C4-2B (cell line): ENCODE results near the gene GNB3.

Experiments used
- H3K27ac ChIP-seq: fragments of 450-650 bp; 2 replicates; pipeline ENCODE4 v1.5.1; 2017
- ZFX ChIP-seq: fragments of 450-650 bp; IDR thresholded peaks from 2 replicates; pipeline ENCODE4 v1.6.1; 2017
- TF ChIP-seq, protein P1 (sequence below): fragments of 450-650 bp; conservative IDR thresholded peaks from 2 replicates; pipeline ENCODE4 v1.5.1; 2017; ENCODE audit warnings: mild to moderate bottlenecking

GNB3 gene

DNA sequence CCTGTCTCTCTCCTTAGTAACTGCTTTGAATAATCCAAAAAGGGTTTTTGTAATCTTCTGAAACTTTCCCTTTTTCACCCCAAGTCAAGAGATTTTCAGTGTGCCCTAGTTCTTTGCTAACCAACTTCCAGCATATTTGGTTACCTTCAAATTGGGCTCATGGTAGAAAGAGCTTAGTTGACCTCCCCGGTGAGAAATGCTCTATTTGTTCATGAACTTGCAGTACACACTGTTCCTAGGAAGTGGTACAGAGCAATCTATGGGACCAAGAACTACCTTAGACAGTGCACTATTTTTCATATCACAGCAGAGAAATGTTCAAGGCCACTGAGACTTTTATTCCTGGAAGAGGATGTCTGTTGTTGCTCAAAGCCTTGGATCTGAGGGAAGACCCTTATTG lies 12.9 kb downstream of the GNB3 start:
- peak overlapping the region; percentile 92; the same call in 1 of the 2 replicates for H3K27ac ChIP-seq
- TF ChIP-seq, protein P1, sequence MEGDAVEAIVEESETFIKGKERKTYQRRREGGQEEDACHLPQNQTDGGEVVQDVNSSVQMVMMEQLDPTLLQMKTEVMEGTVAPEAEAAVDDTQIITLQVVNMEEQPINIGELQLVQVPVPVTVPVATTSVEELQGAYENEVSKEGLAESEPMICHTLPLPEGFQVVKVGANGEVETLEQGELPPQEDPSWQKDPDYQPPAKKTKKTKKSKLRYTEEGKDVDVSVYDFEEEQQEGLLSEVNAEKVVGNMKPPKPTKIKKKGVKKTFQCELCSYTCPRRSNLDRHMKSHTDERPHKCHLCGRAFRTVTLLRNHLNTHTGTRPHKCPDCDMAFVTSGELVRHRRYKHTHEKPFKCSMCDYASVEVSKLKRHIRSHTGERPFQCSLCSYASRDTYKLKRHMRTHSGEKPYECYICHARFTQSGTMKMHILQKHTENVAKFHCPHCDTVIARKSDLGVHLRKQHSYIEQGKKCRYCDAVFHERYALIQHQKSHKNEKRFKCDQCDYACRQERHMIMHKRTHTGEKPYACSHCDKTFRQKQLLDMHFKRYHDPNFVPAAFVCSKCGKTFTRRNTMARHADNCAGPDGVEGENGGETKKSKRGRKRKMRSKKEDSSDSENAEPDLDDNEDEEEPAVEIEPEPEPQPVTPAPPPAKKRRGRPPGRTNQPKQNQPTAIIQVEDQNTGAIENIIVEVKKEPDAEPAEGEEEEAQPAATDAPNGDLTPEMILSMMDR, result no peak
- no peak for TF ChIP-seq ZFX

DNA sequence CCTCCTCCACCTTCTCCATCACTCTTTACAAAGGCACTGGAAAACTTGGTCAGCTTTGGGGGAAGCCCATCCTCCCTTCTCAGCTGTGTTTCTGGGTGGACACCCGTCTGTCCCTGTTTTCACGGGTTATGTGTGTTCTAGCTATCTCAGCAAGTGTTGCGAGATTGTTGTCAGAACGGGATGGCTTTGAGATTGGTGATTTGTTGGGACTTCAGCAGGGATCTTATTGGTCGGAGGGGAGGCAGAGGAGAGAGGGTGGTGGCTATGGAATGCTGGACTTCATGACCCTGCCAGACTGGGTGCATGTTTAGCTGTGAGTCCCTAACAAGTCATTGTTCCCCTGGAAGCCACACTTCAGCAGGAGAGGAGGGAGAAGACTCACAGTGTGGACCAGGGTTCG lies 13.3 kb downstream of the GNB3 start:
- H3K27ac ChIP-seq, result no peak overlapping the region
- TF ChIP-seq ZFX, result no peak
- TF ChIP-seq, protein P1, result no peak

DNA sequence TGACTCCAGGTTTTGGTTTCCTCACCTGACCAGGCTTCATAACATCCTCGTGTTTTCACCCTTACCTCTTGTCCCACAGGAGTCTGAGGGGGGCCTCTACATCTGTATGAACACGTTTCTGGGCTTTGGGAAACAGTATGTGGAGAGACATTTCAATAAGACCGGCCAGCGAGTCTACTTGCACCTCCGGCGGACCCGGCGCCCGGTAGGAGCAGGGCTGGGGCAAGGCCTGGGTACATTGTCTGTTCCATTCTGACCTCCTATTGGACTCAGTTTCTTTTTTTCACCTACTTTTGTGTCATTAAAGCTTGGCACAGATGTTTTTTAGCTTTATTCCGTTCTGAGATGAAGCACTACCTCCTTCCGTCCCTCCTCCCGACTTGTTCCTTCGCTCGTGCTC lies 14.6 kb downstream of the GNB3 start:
- TF ChIP-seq ZFX, result no peak
- TF ChIP-seq, protein P1, result no peak
- no peak overlapping the region for H3K27ac ChIP-seq

DNA sequence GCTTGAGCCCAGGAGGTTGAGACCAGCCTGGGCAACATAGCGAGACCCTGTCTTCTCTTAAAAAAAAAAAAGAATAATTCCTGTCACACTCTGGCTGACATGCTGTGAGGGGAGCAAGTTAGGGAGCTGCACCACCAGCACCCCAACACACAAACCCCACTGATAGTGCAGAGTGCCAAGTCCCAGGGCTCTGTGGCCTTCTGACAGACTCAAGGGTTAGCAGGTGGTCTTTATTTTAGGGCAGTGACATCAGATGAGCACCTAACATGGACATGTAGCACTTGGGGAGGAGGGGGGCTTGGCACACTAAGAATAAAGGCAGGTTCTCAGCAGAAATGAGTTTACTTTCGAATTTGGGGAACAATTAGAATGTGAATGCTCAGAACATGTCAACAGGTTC lies 18.1 kb downstream of the GNB3 start:
- TF ChIP-seq ZFX, result no peak
- TF ChIP-seq, protein P1, result no peak
- no peak overlapping the region for H3K27ac ChIP-seq

DNA sequence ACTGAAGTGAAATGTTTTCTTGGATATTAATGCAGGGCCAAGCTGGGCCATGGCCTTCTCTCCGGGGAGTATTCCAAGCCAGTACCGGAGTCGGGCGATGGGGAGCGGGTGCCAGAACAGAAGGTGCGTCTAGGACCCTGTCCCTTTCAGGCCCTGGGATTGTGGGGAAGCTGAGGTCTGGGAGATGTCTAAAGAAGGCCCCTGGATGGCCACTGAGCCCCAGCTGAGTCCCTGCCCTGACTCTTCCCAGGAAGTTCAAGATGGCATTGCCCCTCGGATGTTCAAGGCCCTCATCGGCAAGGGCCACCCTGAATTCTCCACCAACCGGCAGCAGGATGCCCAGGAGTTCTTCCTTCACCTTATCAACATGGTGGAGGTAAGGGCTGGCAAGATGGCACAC lies 19.4 kb downstream of the GNB3 start:
- no peak overlapping the region for H3K27ac ChIP-seq
- no peak for TF ChIP-seq ZFX
- TF ChIP-seq, protein P1, result no peak

DNA sequence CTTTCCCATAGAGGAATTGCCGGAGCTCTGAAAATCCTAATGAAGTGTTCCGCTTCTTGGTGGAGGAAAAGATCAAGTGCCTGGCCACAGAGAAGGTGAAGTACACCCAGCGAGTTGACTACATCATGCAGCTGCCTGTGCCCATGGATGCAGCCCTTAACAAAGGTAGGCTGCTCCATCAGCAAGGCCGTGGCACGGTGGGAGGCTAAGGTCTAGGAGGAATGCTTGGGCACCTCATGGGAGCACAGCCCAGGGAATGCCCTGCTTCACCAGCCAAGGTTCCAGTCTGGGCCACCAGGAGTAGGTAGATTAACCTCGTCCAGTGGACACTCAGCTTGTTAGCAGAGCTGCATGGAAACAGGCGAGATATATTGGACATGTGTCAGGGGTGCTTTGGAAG lies 20.2 kb downstream of the GNB3 start:
- H3K27ac ChIP-seq, result no peak overlapping the region
- no peak for TF ChIP-seq ZFX
- TF ChIP-seq, protein P1, result no peak

DNA sequence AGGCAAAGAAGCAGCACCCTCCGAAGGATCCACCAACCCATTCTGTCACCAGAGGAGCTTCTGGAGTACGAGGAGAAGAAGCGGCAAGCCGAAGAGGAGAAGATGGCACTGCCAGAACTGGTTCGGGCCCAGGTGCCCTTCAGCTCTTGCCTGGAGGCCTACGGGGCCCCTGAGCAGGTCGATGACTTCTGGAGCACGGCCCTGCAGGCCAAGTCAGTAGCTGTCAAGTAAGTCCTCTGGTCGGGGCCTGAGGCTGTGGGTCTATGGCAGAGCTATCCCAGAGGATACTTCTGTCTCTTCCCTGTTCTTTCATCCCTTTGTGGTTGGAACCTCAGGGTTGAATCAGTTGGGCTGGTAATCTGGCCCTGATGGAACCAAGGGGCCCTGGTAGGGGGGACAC lies 20.7 kb downstream of the GNB3 start:
- no peak overlapping the region for H3K27ac ChIP-seq
- TF ChIP-seq, protein P1, result no peak
- TF ChIP-seq ZFX, result no peak
